ENCODE data around the gene TSPAN31. TPM values are rescaled to one million over a fixed set of nuclear protein-coding genes. Genes with fewer than 3 reads are reported as not detected.

The TSPAN31 gene
- polyA plus RNA-seq, 1 donor (not counting 4 experiments of a cell fraction or from before 2014, with no cell fraction given): 47.7 TPM

DNA sequence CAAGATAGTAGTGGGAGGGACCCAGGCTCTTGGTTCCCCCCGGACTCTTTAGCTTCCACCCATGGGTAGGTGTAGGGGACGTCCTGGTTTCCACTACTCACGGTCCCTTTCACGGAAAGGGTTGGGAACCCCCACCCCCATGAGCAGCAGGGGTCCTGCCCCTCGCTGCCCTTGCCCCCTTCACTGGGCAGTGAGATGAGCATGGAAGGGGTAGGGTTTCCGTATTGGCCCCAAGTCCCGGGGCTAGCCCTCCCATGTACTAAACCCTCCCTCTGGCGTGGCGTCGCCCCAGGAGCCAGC is 19.0 kb upstream of the TSPAN31 start:
- H2AFZ ChIP-seq (ENCODE audit: control insufficient read depth, low read length): peak overlapping the region; percentile 88
- no peaks in the 10 kb centered on the region for H3K9me1 ChIP-seq (ENCODE audit: control insufficient read depth, extremely low read depth, insufficient read depth, low read length)
- H3K4me1 ChIP-seq (ENCODE audit: control insufficient read depth, extremely low read depth, insufficient read depth, low read length): peaks cover 4% of the 10 kb centered on the region
- DNase-seq (ENCODE audit: low read depth, low spot score) (no peak), FAIRE-seq (no peak)
- H3K36me3 ChIP-seq (ENCODE audit: control insufficient read depth in 2 of 2, extremely low read depth in 1 of 2, insufficient read depth in 2 of 2, low read length in 2 of 2): peaks cover 0 to 5% of the 10 kb centered on the region in 2 experiments
- H3K4me3 ChIP-seq (ENCODE audit: control insufficient read depth in 2 of 3, extremely low read depth in 1 of 3, insufficient read depth in 2 of 3, low read depth in 1 of 3, low read length in 3 of 3): peak overlapping the region; percentile 87 to 94 (median 92)
- H3K79me2 ChIP-seq (ENCODE audit: control insufficient read depth, insufficient read depth, low read length): no peaks in the 10 kb centered on the region
- no peak for TF ChIP-seq EZH2 (IDR thresholded peaks at IDR 0.05; ENCODE audit: low read length)
- TF ChIP-seq, protein P1, sequence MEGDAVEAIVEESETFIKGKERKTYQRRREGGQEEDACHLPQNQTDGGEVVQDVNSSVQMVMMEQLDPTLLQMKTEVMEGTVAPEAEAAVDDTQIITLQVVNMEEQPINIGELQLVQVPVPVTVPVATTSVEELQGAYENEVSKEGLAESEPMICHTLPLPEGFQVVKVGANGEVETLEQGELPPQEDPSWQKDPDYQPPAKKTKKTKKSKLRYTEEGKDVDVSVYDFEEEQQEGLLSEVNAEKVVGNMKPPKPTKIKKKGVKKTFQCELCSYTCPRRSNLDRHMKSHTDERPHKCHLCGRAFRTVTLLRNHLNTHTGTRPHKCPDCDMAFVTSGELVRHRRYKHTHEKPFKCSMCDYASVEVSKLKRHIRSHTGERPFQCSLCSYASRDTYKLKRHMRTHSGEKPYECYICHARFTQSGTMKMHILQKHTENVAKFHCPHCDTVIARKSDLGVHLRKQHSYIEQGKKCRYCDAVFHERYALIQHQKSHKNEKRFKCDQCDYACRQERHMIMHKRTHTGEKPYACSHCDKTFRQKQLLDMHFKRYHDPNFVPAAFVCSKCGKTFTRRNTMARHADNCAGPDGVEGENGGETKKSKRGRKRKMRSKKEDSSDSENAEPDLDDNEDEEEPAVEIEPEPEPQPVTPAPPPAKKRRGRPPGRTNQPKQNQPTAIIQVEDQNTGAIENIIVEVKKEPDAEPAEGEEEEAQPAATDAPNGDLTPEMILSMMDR (optimal IDR thresholded peaks at IDR 0.05 in 1 of 3, IDR thresholded peaks at IDR 0.05 in 1 of 3, conservative IDR thresholded peaks at IDR 0.05 in 1 of 3; ENCODE audit: extremely low read depth in 1 of 3, insufficient read depth in 2 of 3, low read length in 3 of 3): no peak
- no peaks in the 10 kb centered on the region for H3K9me3 ChIP-seq (ENCODE audit: control insufficient read depth, low read depth, low read length)
- H3K27ac ChIP-seq (ENCODE audit: control insufficient read depth, insufficient read depth, low read length): peak overlapping the region; percentile 56
- dilution Hi-C loops (cut with MboI; ENCODE audit: extremely low pct_ligation_motif_present, low sequenced_read_pairs): loop anchor here (25.0 kb wide), 1 partner anchor 138 kb away; the partner anchor contains the start of gene PIP4K2C
- peak overlapping the region; percentile 86 for H3K9ac ChIP-seq (ENCODE audit: control insufficient read depth, extremely low read depth, insufficient read depth, low read length)
- H4K20me1 ChIP-seq (ENCODE audit: control insufficient read depth, extremely low read depth, insufficient read depth, low read length): no peaks in the 10 kb centered on the region
- H3K4me2 ChIP-seq (ENCODE audit: control insufficient read depth, extremely low read depth, insufficient read depth, low read depth, low read length): peak overlapping the region; percentile 88
- H3K27me3 ChIP-seq (ENCODE audit: control insufficient read depth, extremely low read depth, insufficient read depth, low read length): no peaks in the 10 kb centered on the region

DNA sequence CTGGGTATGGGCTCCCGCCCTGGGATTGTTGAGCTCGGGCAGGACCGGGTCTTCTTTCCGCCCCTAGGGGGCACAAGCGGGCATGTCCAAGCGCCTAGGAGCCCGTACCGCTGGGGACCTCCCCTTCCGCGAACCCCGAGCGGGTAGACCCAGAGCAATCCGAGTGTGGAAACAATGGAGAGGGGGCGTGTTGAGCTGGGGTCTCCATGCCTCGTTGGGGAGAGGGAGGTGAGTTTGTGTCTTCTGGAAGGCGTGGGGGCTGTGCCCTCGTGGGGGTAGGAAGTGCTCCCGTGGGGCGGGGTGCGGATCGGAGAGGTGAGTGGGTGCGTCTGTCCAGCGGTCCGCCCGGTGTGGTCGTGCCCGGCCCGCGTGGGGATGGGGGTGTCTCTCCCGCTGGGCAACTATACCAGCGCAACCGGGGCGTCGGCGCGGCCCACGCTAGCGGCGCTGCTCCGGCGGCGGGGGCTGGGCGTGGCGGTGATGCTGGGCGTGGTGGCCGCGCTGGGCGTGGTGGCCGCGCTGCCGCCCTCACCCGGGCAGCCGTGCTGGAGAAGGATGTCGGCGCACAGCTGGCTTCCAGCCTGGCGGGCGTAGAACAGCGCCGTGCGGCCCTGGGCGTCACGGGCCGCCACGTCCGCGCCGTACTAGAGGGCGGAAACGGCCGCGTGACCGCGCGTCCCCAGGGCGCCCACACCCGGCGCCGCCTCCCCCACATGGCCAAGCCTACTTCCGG is 18.5 kb upstream of the TSPAN31 start:
- H3K27me3 ChIP-seq (ENCODE audit: control insufficient read depth, extremely low read depth, insufficient read depth, low read length): no peaks in the 10 kb centered on the region
- dilution Hi-C loops (cut with MboI; ENCODE audit: extremely low pct_ligation_motif_present, low sequenced_read_pairs): loop anchor here (25.0 kb wide), 1 partner anchor 139 kb away; the partner anchor contains the start of gene PIP4K2C
- peak; percentile 74 for FAIRE-seq

More for the DNA sequence above, 18.5 kb upstream of the TSPAN31 start:
- no peaks in the 10 kb centered on the region for H3K9me1 ChIP-seq (ENCODE audit: control insufficient read depth, extremely low read depth, insufficient read depth, low read length)
- H3K4me2 ChIP-seq (ENCODE audit: control insufficient read depth, extremely low read depth, insufficient read depth, low read depth, low read length): peak overlapping the region; percentile 88
- TF ChIP-seq, protein P1 (optimal IDR thresholded peaks at IDR 0.05 in 1 of 3, IDR thresholded peaks at IDR 0.05 in 1 of 3, conservative IDR thresholded peaks at IDR 0.05 in 1 of 3; ENCODE audit: extremely low read depth in 1 of 3, insufficient read depth in 2 of 3, low read length in 3 of 3): peak; percentile 71 to 94 (median 81)
- TF ChIP-seq EZH2 (IDR thresholded peaks at IDR 0.05; ENCODE audit: low read length): no peak
- H2AFZ ChIP-seq (ENCODE audit: control insufficient read depth, low read length): peak overlapping the region; percentile 98
- H4K20me1 ChIP-seq (ENCODE audit: control insufficient read depth, extremely low read depth, insufficient read depth, low read length): no peaks in the 10 kb centered on the region
- H3K4me1 ChIP-seq (ENCODE audit: control insufficient read depth, extremely low read depth, insufficient read depth, low read length): peaks cover 4% of the 10 kb centered on the region
- H3K9ac ChIP-seq (ENCODE audit: control insufficient read depth, extremely low read depth, insufficient read depth, low read length): peak overlapping the region; percentile 86
- peak overlapping the region; percentile 56 for H3K27ac ChIP-seq (ENCODE audit: control insufficient read depth, insufficient read depth, low read length)
- no peaks in the 10 kb centered on the region for H3K79me2 ChIP-seq (ENCODE audit: control insufficient read depth, insufficient read depth, low read length)
- H3K4me3 ChIP-seq (ENCODE audit: control insufficient read depth in 2 of 3, extremely low read depth in 1 of 3, insufficient read depth in 2 of 3, low read depth in 1 of 3, low read length in 3 of 3): peak overlapping the region; percentile 87 to 94 (median 92)
- DNase-seq (ENCODE audit: low read depth, low spot score): peak; percentile 38
- peaks cover 0 to 4% of the 10 kb centered on the region in 2 experiments for H3K36me3 ChIP-seq (ENCODE audit: control insufficient read depth in 2 of 2, extremely low read depth in 1 of 2, insufficient read depth in 2 of 2, low read length in 2 of 2)
- no peaks in the 10 kb centered on the region for H3K9me3 ChIP-seq (ENCODE audit: control insufficient read depth, low read depth, low read length)

Data from keratinocyte (primary cell).